Vagina (tissue), 2 donors: Measurements from ENCODE around the gene PDE3B. TPM values are rescaled to one million over a fixed set of nuclear protein-coding genes. Genes with fewer than 3 reads are reported as not detected.
"Not testable (repeated sequence)": the region's sequence is repeated elsewhere in the genome, so short reads cannot be mapped to it uniquely, and the experiment has no call there.

Experiments
- DNase-seq, 2 donors: peaks; one replicate each; pipeline ENCODE4 v3.0.0-alpha.2; 2017; ENCODE audit errors: extremely low spot score in 2 of 2
- H3K27ac ChIP-seq: fragments of 200-600 bp; sonication (generic); one replicate; pipeline ENCODE4 v1.5.1; 2019
- H3K27me3 ChIP-seq: fragments of 200-600 bp; sonication (generic); one replicate; pipeline ENCODE4 v1.5.1; 2019
- H3K36me3 ChIP-seq, 2 donors: fragments of 200-600 bp; sonication (generic); one replicate each; pipeline ENCODE4 v1.5.1; 2017 to 2019
- H3K4me1 ChIP-seq: fragments of 200-600 bp; sonication (generic); one replicate; pipeline ENCODE4 v1.5.1; 2019
- H3K4me3 ChIP-seq, 2 donors: fragments of 200-600 bp; sonication (generic); 1 replicate in 1 of 2; 2 replicates in 1 of 2; pipeline ENCODE4 v1.5.1; 2016 to 2019
- H3K9me3 ChIP-seq: fragments of 200-600 bp; sonication (generic); one replicate; pipeline ENCODE4 v1.5.1; 2019
- CTCF ChIP-seq, 3 experiments: fragments of 450-650 bp in 2 of 3; fragments of 200-600 bp in 1 of 3; sonication (generic) in 1 of 3; IDR thresholded peaks; one replicate each; pipeline ENCODE4 v1.5.1; 2017 to 2019; ENCODE audit warnings: antibody characterized with exemption in 3 of 3, mild to moderate bottlenecking in 2 of 3, moderate library complexity in 2 of 3
- POLR2A ChIP-seq, 2 donors: fragments of 450-650 bp; IDR thresholded peaks; one replicate each; pipeline ENCODE4 v1.6.1; 2017; ENCODE audit warnings: antibody characterized with exemption in 2 of 2, mild to moderate bottlenecking in 2 of 2, moderate library complexity in 2 of 2
- POLR2AphosphoS5 ChIP-seq, 2 donors: sonication (generic); formaldehyde crosslinking; IDR thresholded peaks; one replicate each; pipeline ENCODE4 v1.9.0; 2017; ENCODE audit warnings: antibody characterized with exemption in 2 of 2, mild to moderate bottlenecking in 2 of 2, low read depth in 1 of 2; ENCODE audit not compliant: insufficient read depth in 1 of 2
- intact Hi-C: fragments of 100-400 bp; cut with DNase I; formaldehyde crosslinking; loops from one replicate; pipeline ENCODE4 v1.15.1; 2023
- total RNA-seq: library from RNA; depleted of rRNA; stranded (reverse); fragments of >200 nt; gene quantifications from one replicate; pipeline ENCODE4 v1.2.3, GENCODE V29; 2016

Gene PDE3B
- total RNA-seq, 1 donor from 2014 or later, result 10.1 TPM

GRCh38 chr11:14656536-14657457 lies 13.2 kb downstream of the PDE3B start:
- no peaks in the 10 kb centered on the region for H3K27me3 ChIP-seq
- no peaks in the 10 kb centered on the region for H3K9me3 ChIP-seq
- H3K4me3 ChIP-seq, result no peak overlapping the region
- no peak for DNase-seq
- H3K27ac ChIP-seq, result no peak overlapping the region
- H3K4me1 ChIP-seq, result no peaks in the 10 kb centered on the region
- intact Hi-C loops, result no loop called here
- no peaks in the 10 kb centered on the region for H3K36me3 ChIP-seq
- TF ChIP-seq POLR2AphosphoS5 (IDR thresholded peaks at IDR 0.05; ENCODE audit: insufficient read depth in 1 of 2, low read depth in 1 of 2) (no peak), POLR2A (IDR thresholded peaks at IDR 0.05) (no peak), CTCF (IDR thresholded peaks at IDR 0.05) (no peak)

- no peaks in the 10 kb centered on the region for H3K36me3 ChIP-seq
- H3K9me3 ChIP-seq, result no peaks in the 10 kb centered on the region
- H3K4me1 ChIP-seq, result no peaks in the 10 kb centered on the region
- intact Hi-C loops, result no loop called here
- TF ChIP-seq POLR2AphosphoS5 (IDR thresholded peaks at IDR 0.05; ENCODE audit: insufficient read depth in 1 of 2, low read depth in 1 of 2) (no peak), POLR2A (IDR thresholded peaks at IDR 0.05) (no peak), CTCF (IDR thresholded peaks at IDR 0.05) (no peak)
- no peak for DNase-seq
- no peaks in the 10 kb centered on the region for H3K27me3 ChIP-seq
- no peak overlapping the region for H3K27ac ChIP-seq
- no peak overlapping the region for H3K4me3 ChIP-seq
Observed at GRCh38 chr11:14657841-14658240, 14.2 kb downstream of the PDE3B start.

- H3K9me3 ChIP-seq, H3K27me3 ChIP-seq, DNase-seq, H3K4me3 ChIP-seq, H3K4me1 ChIP-seq, H3K27ac ChIP-seq, intact Hi-C loops, H3K36me3 ChIP-seq: not testable (repeated sequence)
Observed at GRCh38 chr11:14664926-14665325, 21.3 kb downstream of the PDE3B start.

- intact Hi-C loops, H3K4me3 ChIP-seq, DNase-seq, H3K27ac ChIP-seq, H3K36me3 ChIP-seq, H3K27me3 ChIP-seq, H3K9me3 ChIP-seq, H3K4me1 ChIP-seq: not testable (repeated sequence)
Observed at GRCh38 chr11:14667329-14667728, 23.7 kb downstream of the PDE3B start.

- Histone ChIP-seq H3K27ac (no peak overlapping the region), H3K36me3 (no peaks in the 10 kb centered on the region), H3K9me3 (no peaks in the 10 kb centered on the region), H3K4me3 (no peak overlapping the region), H3K4me1 (no peaks in the 10 kb centered on the region), H3K27me3 (no peaks in the 10 kb centered on the region)
- TF ChIP-seq POLR2AphosphoS5 (IDR thresholded peaks at IDR 0.05; ENCODE audit: insufficient read depth in 1 of 2, low read depth in 1 of 2) (no peak), CTCF (IDR thresholded peaks at IDR 0.05) (no peak), POLR2A (IDR thresholded peaks at IDR 0.05) (no peak)
- intact Hi-C loops, result no loop called here
- no peak for DNase-seq
Observed at GRCh38 chr11:14668731-14669301, 25.2 kb downstream of the PDE3B start.

- H3K36me3 ChIP-seq, result no peaks in the 10 kb centered on the region
- H3K27me3 ChIP-seq, result no peaks in the 10 kb centered on the region
- TF ChIP-seq POLR2AphosphoS5 (IDR thresholded peaks at IDR 0.05; ENCODE audit: insufficient read depth in 1 of 2, low read depth in 1 of 2), result no peak
- TF ChIP-seq CTCF (IDR thresholded peaks at IDR 0.05), result no peak
- no peak for TF ChIP-seq POLR2A (IDR thresholded peaks at IDR 0.05)
- no peak overlapping the region for H3K27ac ChIP-seq
- H3K4me3 ChIP-seq, result no peak overlapping the region
- DNase-seq, result no peak
- intact Hi-C loops, result no loop called here
- no peaks in the 10 kb centered on the region for H3K9me3 ChIP-seq
- no peaks in the 10 kb centered on the region for H3K4me1 ChIP-seq
Observed at GRCh38 chr11:14669499-14669898, 25.9 kb downstream of the PDE3B start.
